HG02938 (cell line): ENCODE results near the gene DHDH.
"Not testable (repeated sequence)": the region's sequence is repeated elsewhere in the genome, so short reads cannot be mapped to it uniquely, and the experiment has no call there.

Experiments used
- ATAC-seq: cut with Tn5 transposase; IDR thresholded peaks from one replicate; pipeline ENCODE4 v1.9.1; 2021; ENCODE audit warnings: mild to moderate bottlenecking, moderate library complexity; ENCODE audit not compliant: unreplicated experiment

Gene DHDH

GRCh38 chr19:48915757-48916156 is 17.7 kb upstream of the DHDH start:
- no peak for ATAC-seq

- ATAC-seq, result no peak
Measured at GRCh38 chr19:48918071-48918470, 15.4 kb upstream of the DHDH start.

- no peak for ATAC-seq
Measured at GRCh38 chr19:48918801-48919247, 14.7 kb upstream of the DHDH start.

DNA sequence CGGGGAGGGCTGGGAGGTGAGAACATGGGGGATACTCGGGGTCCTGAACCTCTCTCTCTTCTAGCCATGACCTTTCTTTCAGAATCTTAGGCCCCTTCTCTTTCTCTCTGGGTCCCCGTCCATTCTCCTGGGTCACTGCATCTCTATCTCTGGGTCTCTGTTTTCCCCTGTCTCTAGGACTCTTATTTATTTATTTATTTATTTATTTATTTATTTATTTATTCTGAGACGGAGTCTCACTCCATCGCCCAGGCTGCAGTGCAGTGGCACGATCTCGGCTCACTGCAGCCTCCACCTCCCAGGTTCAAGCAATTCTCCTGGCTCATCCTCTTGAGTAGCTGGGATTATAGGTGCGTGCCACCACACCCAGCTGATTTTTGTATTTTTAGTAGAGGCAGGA is 14.2 kb upstream of the DHDH start:
- ATAC-seq, result not testable (repeated sequence)

GRCh38 chr19:48920949-48921348 is 12.6 kb upstream of the DHDH start:
- ATAC-seq, result no peak

DNA sequence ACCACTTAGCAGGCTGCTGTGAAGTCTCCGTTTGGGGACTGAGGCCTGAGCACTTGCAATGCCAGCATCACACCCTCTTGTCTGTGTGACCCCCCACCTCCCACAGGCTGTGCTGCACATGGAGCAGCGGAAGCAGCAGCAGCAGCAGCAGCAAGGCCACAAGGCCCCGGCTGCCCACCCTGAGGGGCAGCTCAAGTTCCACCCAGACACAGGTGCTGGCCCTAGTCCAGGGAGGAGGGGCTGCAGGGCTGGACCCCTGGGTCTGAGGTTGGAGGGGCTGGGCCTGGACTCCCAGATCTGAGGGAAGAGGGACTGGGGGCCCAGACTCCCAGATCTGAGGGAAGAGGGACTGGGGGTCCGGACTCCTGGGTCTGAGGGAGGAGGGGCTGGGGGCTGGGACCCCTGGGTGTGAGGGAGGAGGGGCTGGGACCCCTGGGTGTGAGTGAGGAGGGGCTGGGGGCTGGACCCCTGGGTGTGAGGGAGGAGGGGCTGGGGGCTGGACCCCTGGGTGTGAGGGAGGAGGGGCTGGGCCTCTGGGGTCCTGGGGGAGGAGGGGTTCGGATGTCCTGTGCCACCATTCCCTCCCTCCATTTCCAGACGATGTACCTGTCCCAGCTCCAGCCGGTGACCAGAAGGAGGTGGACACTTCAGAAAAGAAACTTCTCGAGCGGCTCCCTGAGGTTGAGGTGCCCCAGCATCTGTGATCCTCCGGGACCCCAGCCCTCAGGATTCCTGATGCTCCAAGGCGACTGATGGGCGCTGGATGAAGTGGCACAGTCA is 11.6 kb upstream of the DHDH start:
- ATAC-seq, result no peak

DNA sequence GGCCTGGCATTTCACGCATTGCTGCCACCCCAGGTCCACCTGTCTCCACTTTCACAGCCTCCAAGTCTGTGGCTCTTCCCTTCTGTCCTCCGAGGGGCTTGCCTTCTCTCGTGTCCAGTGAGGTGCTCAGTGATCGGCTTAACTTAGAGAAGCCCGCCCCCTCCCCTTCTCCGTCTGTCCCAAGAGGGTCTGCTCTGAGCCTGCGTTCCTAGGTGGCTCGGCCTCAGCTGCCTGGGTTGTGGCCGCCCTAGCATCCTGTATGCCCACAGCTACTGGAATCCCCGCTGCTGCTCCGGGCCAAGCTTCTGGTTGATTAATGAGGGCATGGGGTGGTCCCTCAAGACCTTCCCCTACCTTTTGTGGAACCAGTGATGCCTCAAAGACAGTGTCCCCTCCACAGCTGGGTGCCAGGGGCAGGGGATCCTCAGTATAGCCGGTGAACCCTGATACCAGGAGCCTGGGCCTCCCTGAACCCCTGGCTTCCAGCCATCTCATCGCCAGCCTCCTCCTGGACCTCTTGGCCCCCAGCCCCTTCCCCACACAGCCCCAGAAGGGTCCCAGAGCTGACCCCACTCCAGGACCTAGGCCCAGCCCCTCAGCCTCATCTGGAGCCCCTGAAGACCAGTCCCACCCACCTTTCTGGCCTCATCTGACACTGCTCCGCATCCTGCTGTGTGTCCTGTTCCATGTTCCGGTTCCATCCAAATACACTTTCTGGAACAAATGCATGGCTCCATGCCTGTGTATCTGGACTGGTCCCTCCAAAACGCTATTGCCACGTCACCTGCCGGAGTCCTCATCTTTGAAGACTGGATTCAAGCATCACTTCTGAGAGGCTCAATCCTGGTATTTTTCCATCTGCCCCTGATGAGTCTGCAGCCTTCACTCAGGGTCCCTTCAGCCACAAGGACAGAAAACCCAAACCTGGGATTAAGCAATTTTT is 10.7 kb upstream of the DHDH start:
- ATAC-seq, result no peak

- ATAC-seq, result no peak
Measured at GRCh38 chr19:48925240-48925843, 8.2 kb upstream of the DHDH start.

- ATAC-seq, result not testable (repeated sequence)
Measured at GRCh38 chr19:48925890-48926289, 7.6 kb upstream of the DHDH start.

DNA sequence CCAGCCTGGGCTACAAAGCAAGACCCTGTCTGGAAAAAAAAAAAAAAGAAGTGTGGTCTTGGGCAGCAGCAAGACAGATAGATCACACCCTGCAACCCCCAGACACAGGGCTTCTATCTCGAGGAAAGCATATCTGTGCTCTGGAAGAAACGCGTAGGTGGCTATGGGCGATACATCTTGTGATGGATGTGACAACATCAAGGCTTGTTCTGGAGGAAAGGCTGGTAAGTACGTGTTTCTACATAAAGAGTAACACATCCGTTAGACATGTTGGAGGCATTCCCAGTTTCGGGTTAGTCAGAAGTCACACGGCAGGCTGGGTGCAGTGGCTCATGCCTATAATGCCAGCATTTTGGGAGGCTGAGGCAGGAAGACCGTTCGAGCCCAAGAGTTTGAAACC is 6.6 kb upstream of the DHDH start:
- ATAC-seq, result no peak

DNA sequence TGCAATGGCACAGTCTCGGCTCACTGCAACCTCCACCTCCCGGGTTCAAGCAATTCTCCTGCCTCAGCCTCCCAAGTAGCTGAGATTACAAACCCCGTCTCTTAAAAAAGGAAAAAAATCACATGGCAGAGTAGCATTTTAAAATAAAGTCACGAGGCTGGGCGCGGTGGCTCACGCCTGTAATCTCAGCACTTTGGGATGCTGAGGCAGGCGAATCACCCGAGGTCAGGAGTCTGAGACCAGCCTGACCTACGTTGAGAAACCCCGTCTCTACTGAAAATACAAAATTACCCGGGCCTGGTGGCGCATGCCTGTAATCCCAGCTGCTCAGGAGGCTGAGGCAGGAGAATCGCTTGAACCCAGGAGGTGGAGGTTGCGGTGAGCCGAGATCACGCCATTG is 5.8 kb upstream of the DHDH start:
- not testable (repeated sequence) for ATAC-seq

GRCh38 chr19:48928164-48929025 is 5.1 kb upstream of the DHDH start:
- no peak for ATAC-seq

GRCh38 chr19:48934837-48935236 is 1.3 kb downstream of the DHDH start:
- ATAC-seq, result no peak

DNA sequence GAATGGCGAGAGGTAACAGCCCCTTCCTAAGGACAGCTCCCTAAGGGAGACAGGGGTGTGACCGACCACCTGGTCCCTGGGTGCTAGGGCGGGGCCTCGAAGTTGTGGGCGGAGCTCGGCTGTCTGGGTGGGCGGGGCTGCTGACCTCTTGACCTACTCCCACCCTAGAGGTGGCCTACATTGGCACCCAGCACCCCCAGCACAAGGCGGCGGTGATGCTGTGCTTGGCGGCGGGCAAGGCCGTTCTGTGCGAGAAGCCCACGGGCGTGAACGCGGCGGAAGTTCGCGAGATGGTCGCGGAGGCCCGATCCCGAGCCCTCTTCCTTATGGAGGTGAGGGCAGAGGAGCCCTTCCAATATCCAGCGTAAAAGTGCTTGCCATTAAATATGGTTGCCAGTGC is 2.4 kb downstream of the DHDH start:
- no peak for ATAC-seq

DNA sequence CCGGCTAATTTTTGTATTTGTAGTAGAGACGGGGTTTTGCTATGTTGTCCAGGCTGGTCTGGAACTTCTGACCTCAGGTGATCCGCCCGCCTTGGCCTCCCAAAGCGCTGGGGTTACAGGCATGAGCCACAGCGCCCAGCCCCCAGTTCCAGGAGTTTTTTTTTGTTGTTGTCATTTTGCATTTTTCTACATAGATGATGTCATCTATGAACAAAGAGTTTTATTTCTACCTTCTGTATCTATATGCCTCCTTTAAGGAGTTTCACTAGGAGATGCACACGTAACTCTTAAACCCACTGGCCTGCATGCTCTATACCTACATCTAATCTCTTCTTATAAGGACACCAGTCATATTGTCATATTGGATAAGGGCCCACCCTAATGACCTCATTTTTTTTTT is 4.8 kb downstream of the DHDH start:
- no peak for ATAC-seq

DNA sequence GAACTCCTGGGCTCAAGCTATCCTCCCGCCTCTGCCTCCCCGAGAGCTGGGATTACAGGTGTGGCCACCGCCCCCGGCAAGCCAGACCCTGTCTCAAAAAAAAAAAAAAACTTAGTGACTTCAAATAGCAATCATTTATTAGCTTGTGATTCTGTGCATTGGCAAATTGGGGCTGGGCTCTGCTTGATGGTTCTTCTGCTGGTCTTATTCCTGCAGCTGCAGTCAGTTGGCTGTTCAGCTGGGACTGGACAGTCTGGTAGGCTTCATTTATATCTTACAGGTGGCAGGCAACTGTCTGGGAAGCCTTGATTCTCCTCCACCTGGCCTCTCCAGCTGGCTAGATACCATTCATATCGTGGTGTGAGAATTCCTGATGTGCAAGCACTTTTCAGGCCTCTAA is 7.4 kb downstream of the DHDH start:
- no peak for ATAC-seq

DNA sequence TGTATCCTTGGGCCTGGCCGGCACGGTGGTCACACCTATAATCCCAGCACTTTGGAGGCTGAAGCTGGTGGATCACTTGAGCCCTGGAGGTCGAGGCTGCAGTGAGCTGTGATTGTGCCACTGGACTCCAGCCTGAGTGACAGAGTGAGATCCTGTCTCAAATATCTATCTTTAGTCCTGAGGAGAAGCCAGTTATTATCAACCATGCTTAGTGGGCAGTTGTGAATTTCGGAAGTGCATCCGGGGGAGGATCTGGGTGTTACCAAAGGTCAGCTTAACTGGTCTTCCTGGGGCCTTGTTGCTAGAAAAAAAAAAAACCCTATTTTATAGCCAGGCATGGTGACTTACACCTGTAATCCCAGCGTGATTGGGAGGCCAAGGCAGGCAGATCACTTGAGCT is 9.6 kb downstream of the DHDH start:
- no peak for ATAC-seq

DNA sequence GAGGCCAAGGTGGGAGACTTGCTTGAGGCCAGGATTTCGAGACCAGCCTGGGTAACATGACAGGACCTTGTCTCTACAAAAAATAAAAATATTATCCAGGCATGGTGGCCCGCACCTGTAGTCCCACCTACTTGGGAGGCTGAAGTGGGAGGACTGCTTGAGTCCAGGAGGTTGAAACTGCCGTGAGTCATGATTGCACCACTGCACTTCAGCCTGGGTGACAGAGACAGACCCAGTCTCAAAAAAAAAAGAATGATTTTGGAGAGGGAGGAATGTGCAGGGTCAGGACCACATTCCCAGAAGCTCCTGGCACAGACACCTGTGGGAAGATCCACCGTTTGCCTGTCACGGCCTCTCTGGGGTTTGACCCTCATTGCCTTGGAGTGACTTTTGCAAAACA is 11.9 kb downstream of the DHDH start:
- ATAC-seq, result no peak

DNA sequence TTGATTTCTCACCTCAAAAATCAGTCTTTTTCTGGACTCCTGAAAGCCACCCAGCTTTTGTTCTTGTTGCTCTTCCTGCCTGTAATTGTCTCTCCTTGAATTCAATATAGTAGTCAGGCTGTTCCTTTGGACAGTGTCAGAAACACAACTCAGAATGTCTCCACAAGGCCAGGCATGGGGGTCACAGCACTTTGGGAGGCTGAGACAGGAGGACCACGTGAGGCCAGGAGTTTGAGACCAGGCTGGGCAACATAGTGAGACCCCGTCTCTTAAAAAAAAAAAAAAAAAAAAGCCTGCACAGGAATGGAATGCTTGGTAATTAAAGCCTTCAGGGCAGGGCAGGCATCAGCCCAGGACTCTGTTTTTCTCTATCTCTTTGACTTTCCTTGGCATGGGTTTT is 12.3 kb downstream of the DHDH start:
- ATAC-seq, result no peak

GRCh38 chr19:48946463-48947257 is 13.2 kb downstream of the DHDH start:
- ATAC-seq, result no peak
